Upper lobe of left lung (tissue), 6 donors: ENCODE measurements around the gene BAG2. TPM values are rescaled to one million over a fixed set of nuclear protein-coding genes. Genes with fewer than 3 reads are reported as not detected.

Source experiments
- ATAC-seq, 2 donors: fragments of 200-7000 bp; cut with Tn5 transposase; one replicate each; pipeline ENCODE4 v1.9.1; 2022; ENCODE audit warnings: mild to moderate bottlenecking in 2 of 2, moderate library complexity in 2 of 2; ENCODE audit not compliant: low FRiP score in 2 of 2
- DNase-seq, 2 donors: peaks; one replicate each; pipeline ENCODE4 v3.0.0-alpha.2; 2019 to 2020
- H3K27ac ChIP-seq, 4 donors: fragments of 200-600 bp; sonication (generic); one replicate each; pipeline ENCODE4 v1.5.1; 2016 to 2019
- H3K27me3 ChIP-seq, 4 donors: fragments of 200-600 bp; sonication (generic); one replicate each; pipeline ENCODE4 v1.5.1; 2017 to 2019
- H3K36me3 ChIP-seq, 4 donors: fragments of 200-600 bp; sonication (generic); one replicate each; pipeline ENCODE4 v1.5.1; 2016 to 2019
- H3K4me1 ChIP-seq, 4 donors: fragments of 200-600 bp; sonication (generic); one replicate each; pipeline ENCODE4 v1.5.1; 2018 to 2019
- H3K4me3 ChIP-seq, 4 donors: fragments of 200-600 bp; sonication (generic); one replicate each; pipeline ENCODE4 v1.5.1; 2017 to 2019; ENCODE audit warnings: mild to moderate bottlenecking in 2 of 4, moderate library complexity in 1 of 4
- H3K9me3 ChIP-seq, 4 donors: fragments of 200-600 bp; sonication (generic); one replicate each; pipeline ENCODE4 v1.5.1; 2018 to 2019
- CTCF ChIP-seq, 6 experiments: fragments of 450-650 bp in 4 of 6; fragments of 200-600 bp in 2 of 6; sonication (generic) in 2 of 6; IDR thresholded peaks; one replicate each; pipeline ENCODE4 v1.5.1; 2016 to 2019; ENCODE audit warnings: antibody characterized with exemption in 6 of 6
- EP300 ChIP-seq, 4 donors: sonication (generic); formaldehyde crosslinking; IDR thresholded peaks; one replicate each; pipeline ENCODE4 v1.5.1; 2017; ENCODE audit warnings: antibody characterized with exemption in 4 of 4, control low read depth in 2 of 4
- POLR2A ChIP-seq, 4 donors: fragments of 450-650 bp; IDR thresholded peaks; one replicate each; pipeline ENCODE4 v1.5.1; 2016 to 2017; ENCODE audit warnings: antibody characterized with exemption in 4 of 4, mild to moderate bottlenecking in 2 of 4
- POLR2AphosphoS5 ChIP-seq, 2 donors: sonication (generic); formaldehyde crosslinking; IDR thresholded peaks; one replicate each; pipeline ENCODE4 v1.5.1; 2017; ENCODE audit warnings: antibody characterized with exemption in 2 of 2
- WGBS, 2 donors: methylation state at CpG; one replicate each; pipeline ENCODE4 v1.1.5; 2017 to 2018; 5-methylcytosine and 5-hydroxymethylcytosine counted together
- total RNA-seq, 6 donors: library from RNA; depleted of rRNA in 4 of 6; stranded (reverse); fragments of >200 nt in 4 of 6; gene quantifications; one replicate each; pipeline versions ENCODE4 v1.1.0 to v1.2.1, GENCODE V29; 2016 to 2021
- donor health status: DM: no; HTN: no; CAD: no; lungs with moderate emphysema.
- donor health status: DM: no; HTN: yes; CAD: no; lungs with severe emphysema.

Gene BAG2
- total RNA-seq, 6 donors from 2014 or later: 2.1 to 7.4 (median 4.4) TPM

DNA sequence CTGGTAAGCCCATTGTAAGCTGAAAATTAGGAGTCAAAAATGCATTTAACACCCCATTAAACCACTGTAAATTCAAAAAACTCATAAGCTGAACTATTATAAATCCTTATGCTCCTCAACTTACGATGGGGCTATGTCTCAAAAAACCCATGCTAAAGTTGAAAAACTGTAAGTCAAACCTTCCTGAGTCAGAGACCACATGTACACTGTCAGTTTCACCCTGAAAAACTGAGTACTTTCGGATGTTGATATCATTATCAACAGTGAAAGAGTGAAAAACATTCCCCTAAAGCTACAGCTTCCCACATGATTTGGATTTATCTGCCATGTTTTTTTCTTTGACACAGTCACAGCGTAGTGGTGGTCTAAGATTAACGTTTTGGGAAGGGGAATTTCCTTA lies 35.7 kb downstream of the BAG2 start:
- whole genome bisulfite sequencing, 2 donors: 84 to 94% methylated on average over 4 of the region's 4 CpGs
- H3K9me3 ChIP-seq: no peaks in the 10 kb centered on the region
- DNase-seq: no peak
- no peak for ATAC-seq
- no peaks in the 10 kb centered on the region for H3K4me1 ChIP-seq
- H3K27ac ChIP-seq: no peak overlapping the region
- H3K36me3 ChIP-seq: no peaks in the 10 kb centered on the region
- TF ChIP-seq POLR2AphosphoS5 (IDR thresholded peaks at IDR 0.05): no peak
- no peaks in the 10 kb centered on the region for H3K27me3 ChIP-seq
- H3K4me3 ChIP-seq: no peak overlapping the region

- DNase-seq (no peak), ATAC-seq (no peak)
- no peak overlapping the region for H3K27ac ChIP-seq
- no peaks in the 10 kb centered on the region for H3K27me3 ChIP-seq
- TF ChIP-seq POLR2AphosphoS5 (IDR thresholded peaks at IDR 0.05) (no peak), POLR2A (IDR thresholded peaks at IDR 0.05) (no peak), EP300 (IDR thresholded peaks at IDR 0.05) (no peak), CTCF (IDR thresholded peaks at IDR 0.05) (no peak)
- no peaks in the 10 kb centered on the region for H3K9me3 ChIP-seq
- no peak overlapping the region for H3K4me3 ChIP-seq
- no peaks in the 10 kb centered on the region for H3K4me1 ChIP-seq
- H3K36me3 ChIP-seq: no peaks in the 10 kb centered on the region
Observed at GRCh38 chr6:57209030-57209429, 36.9 kb downstream of the BAG2 start.

DNA sequence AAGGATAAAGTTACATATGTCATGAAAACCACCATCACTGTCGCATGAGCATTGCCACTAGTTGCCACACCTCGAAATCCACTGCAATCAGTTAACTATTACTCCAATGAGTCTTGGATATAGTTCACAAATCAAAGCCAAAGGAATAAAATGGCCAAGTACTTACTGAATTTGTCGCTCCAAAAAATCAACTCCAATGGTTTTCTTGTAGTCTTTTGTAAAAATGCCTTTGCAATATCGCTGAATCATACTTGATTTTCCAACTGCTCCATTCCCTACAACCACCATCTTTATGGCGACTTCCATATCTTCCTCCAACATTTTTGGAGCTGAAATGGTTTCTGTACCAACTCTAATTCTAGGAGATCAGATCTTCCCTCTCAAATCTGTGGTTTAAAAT lies 37.9 kb downstream of the BAG2 start:
- Histone ChIP-seq H3K9me3 (no peaks in the 10 kb centered on the region), H3K36me3 (no peaks in the 10 kb centered on the region), H3K4me3 (no peak overlapping the region), H3K27me3 (no peaks in the 10 kb centered on the region), H3K27ac (no peak overlapping the region), H3K4me1 (no peaks in the 10 kb centered on the region)
- DNase-seq (no peak), ATAC-seq (no peak)
- TF ChIP-seq POLR2AphosphoS5 (IDR thresholded peaks at IDR 0.05): no peak
- no peak for TF ChIP-seq EP300 (IDR thresholded peaks at IDR 0.05)
- no peak for TF ChIP-seq CTCF (IDR thresholded peaks at IDR 0.05)
- no peak for TF ChIP-seq POLR2A (IDR thresholded peaks at IDR 0.05)
- 96 to 97% methylated on average over 5 of the region's 5 CpGs for WGBS, 2 donors

- DNase-seq (no peak), ATAC-seq (no peak)
- WGBS, 2 donors: 84 to 88% methylated on average over 1 of the region's 1 CpG
- Histone ChIP-seq H3K27me3 (no peaks in the 10 kb centered on the region), H3K4me3 (no peak overlapping the region), H3K27ac (no peak overlapping the region), H3K4me1 (no peaks in the 10 kb centered on the region), H3K9me3 (no peaks in the 10 kb centered on the region), H3K36me3 (no peaks in the 10 kb centered on the region)
- TF ChIP-seq CTCF (IDR thresholded peaks at IDR 0.05) (no peak), POLR2A (IDR thresholded peaks at IDR 0.05) (no peak), EP300 (IDR thresholded peaks at IDR 0.05) (no peak), POLR2AphosphoS5 (IDR thresholded peaks at IDR 0.05) (no peak)
Observed at GRCh38 chr6:57215260-57215659, 43.1 kb downstream of the BAG2 start.

DNA sequence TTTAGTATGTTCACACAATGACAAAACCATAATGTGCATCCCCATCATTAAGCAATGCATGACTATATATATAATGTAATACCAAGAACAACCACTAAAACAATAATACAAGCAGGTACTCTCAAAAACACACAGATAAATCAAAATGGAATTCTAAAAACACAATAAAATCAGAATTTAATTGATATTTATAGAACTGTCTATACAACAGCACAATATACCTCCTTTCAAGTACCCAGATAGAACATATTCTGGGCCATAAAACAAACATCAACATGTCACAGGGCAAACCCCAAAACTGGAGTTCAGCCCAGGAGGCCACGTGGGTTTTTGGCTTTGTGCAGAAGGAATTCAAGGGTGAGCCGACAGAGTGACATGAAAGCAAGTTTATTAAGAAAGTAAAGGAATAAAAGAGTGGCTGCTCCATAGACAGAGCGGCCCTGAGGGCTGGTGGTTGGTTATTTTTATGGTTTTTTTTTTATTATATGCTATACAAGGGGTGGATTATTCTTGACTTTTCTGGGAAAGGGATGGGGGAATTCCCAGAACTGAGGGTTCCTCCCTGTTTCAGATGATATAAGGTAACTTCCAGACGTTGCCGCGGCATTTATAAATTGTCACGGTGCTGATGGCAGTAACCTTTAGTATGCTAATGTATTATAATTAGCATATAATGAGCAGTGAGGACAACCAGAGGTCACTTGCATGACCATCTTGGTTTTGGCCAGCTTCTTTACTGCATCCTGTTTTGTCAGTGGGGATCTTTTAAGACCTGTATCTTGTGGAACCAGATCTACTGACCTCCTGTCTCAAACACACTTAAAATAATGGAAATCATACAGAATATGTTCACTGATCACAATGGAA lies 44.3 kb downstream of the BAG2 start:
- DNase-seq: no peak
- TF ChIP-seq POLR2A (IDR thresholded peaks at IDR 0.05) (no peak), EP300 (IDR thresholded peaks at IDR 0.05) (no peak), CTCF (IDR thresholded peaks at IDR 0.05) (no peak), POLR2AphosphoS5 (IDR thresholded peaks at IDR 0.05) (no peak)
- H3K4me3 ChIP-seq: no peak overlapping the region
- WGBS, 2 donors: 74 to 77% methylated on average over 7 of the region's 7 CpGs
- H3K4me1 ChIP-seq: peaks cover 0 to 10% (median 4%) of the 10 kb centered on the region in 4 donors
- H3K9me3 ChIP-seq: no peaks in the 10 kb centered on the region
- H3K27ac ChIP-seq: no peak overlapping the region
- no peaks in the 10 kb centered on the region for H3K27me3 ChIP-seq
- no peak for ATAC-seq
- no peaks in the 10 kb centered on the region for H3K36me3 ChIP-seq
